ENCODE data around the gene LPAR2. TPM values are rescaled to one million over a fixed set of nuclear protein-coding genes. Genes with fewer than 3 reads are reported as not detected.

The LPAR2 gene
- total and polyA plus RNA-seq, 2 donors (not counting 3 experiments of a cell fraction or from before 2014, with no cell fraction given): 4.7 to 5.0 TPM

GRCh38 chr19:19631346-19631745 is 3.3 kb upstream of the LPAR2 start:
- H3K27ac ChIP-seq (ENCODE audit: insufficient read depth, low read depth, low read length): no peak overlapping the region
- no peak overlapping the region for H2AFZ ChIP-seq (ENCODE audit: low read depth, low read length)
- FAIRE-seq: no peak
- no peaks in the 10 kb centered on the region for H3K9me3 ChIP-seq (replicated peaks; ENCODE audit: control insufficient read depth, insufficient read depth, low read length)
- H3K79me2 ChIP-seq (ENCODE audit: control insufficient read depth, insufficient read depth, low read length): no peaks in the 10 kb centered on the region
- TF ChIP-seq GATA2 (IDR thresholded peaks at IDR 0.05; ENCODE audit: insufficient read depth, insufficient read length, low read depth, low read length) (no peak), CTCF (IDR thresholded peaks at IDR 0.05; ENCODE audit: extremely low read depth in 1 of 2, insufficient read depth in 1 of 2, low read depth in 1 of 2, low read length in 2 of 2) (no peak), EZH2 (IDR thresholded peaks at IDR 0.05; ENCODE audit: borderline replicate concordance, low read depth, low read length, severe bottlenecking) (no peak), POLR2AphosphoS5 (IDR thresholded peaks at IDR 0.05; ENCODE audit: insufficient read depth, low read depth, low read length) (no peak), FOS (IDR thresholded peaks at IDR 0.05; ENCODE audit: borderline replicate concordance, insufficient read depth, low read length) (no peak), MYC (IDR thresholded peaks at IDR 0.05; ENCODE audit: low read depth, low read length) (no peak), MAX (IDR thresholded peaks at IDR 0.05; ENCODE audit: insufficient read depth, insufficient read length) (no peak), JUN (IDR thresholded peaks at IDR 0.05; ENCODE audit: borderline replicate concordance, insufficient read depth, insufficient read length, low read depth) (no peak), POLR2A (IDR thresholded peaks at IDR 0.05; ENCODE audit: low read depth, low read length) (no peak)
- peaks cover 3 to 18% of the 10 kb centered on the region in 2 experiments for H3K36me3 ChIP-seq (ENCODE audit: control insufficient read depth in 2 of 2, extremely low read depth in 1 of 2, insufficient read depth in 2 of 2, low read length in 2 of 2)
- intact Hi-C loops (cut with micrococcal nuclease) (no loop called here), dilution Hi-C loops (cut with MboI; ENCODE audit: extremely low pct_ligation_motif_present, low sequenced_read_pairs) (no loop called here)
- H3K4me3 ChIP-seq (replicated peaks in 1 of 3; ENCODE audit: insufficient read depth in 1 of 3, low read depth in 1 of 3, low read length in 3 of 3): no peak overlapping the region
- H3K4me2 ChIP-seq (ENCODE audit: insufficient read depth, low read length): no peak overlapping the region
- peaks cover 0 to 6% of the 10 kb centered on the region in 2 experiments for H3K27me3 ChIP-seq (ENCODE audit: control insufficient read depth in 2 of 2, insufficient read depth in 2 of 2, low read length in 2 of 2)
- no peaks in the 10 kb centered on the region for H3K4me1 ChIP-seq (ENCODE audit: control insufficient read depth, extremely low read depth, insufficient read depth, low read length)
- POLR2A ChIA-PET: no interaction called here
- no TSS peak for BruUV-seq (replicated peaks)
- H3K9me1 ChIP-seq (replicated peaks; ENCODE audit: control insufficient read depth, extremely low read depth, insufficient read depth, low read length): no peaks in the 10 kb centered on the region
- CTCF ChIA-PET: interaction anchor here (1.1 kb wide), 1 partner anchor 79 kb away, joined by 3 read pairs; no protein-coding TSS in a partner anchor
- H3K9ac ChIP-seq (replicated peaks; ENCODE audit: extremely low read depth, insufficient read depth, low read length): no peak overlapping the region
- no peaks in the 10 kb centered on the region for H4K20me1 ChIP-seq (replicated peaks; ENCODE audit: control insufficient read depth, extremely low read depth, insufficient read depth, low read length)
- DNase-seq (ENCODE audit: low read depth, low spot score): no peak

Data from endothelial cell of umbilical vein (primary cell).